Mesendoderm (in vitro differentiated cells): ENCODE results near the gene CFAP53.
"Not testable (repeated sequence)": the region's sequence is repeated elsewhere in the genome, so short reads cannot be mapped to it uniquely, and the experiment has no call there.

Experiments
- DNase-seq: peaks from one replicate; pipeline ENCODE4 v3.0.0; 2013
- H2AK5ac ChIP-seq: 2 replicates; pipeline ENCODE4 v1.6.1; 2013; ENCODE audit warnings: low read length, inconsistent platforms
- H2BK120ac ChIP-seq: 2 replicates; pipeline ENCODE4 v1.6.1; 2013; ENCODE audit warnings: low read depth, mild to moderate bottlenecking, low read length, moderate library complexity, mixed read lengths
- H2BK15ac ChIP-seq: replicated peaks from 2 replicates; pipeline ENCODE4 v1.6.1; 2013; ENCODE audit warnings: low read depth, mild to moderate bottlenecking, moderate library complexity
- H2BK5ac ChIP-seq: 2 replicates; pipeline ENCODE4 v1.6.1; 2013; ENCODE audit warnings: low read length, inconsistent platforms
- H3K18ac ChIP-seq: 2 replicates; pipeline ENCODE4 v1.6.1; 2013; ENCODE audit warnings: mild to moderate bottlenecking, low read length, mixed read lengths
- H3K23ac ChIP-seq: one replicate; pipeline ENCODE4 v1.6.1; 2013; ENCODE audit warnings: low read length
- H3K27ac ChIP-seq: 2 replicates; pipeline ENCODE4 v1.5.1; 2013; ENCODE audit warnings: low read depth, mild to moderate bottlenecking, inconsistent platforms, low read length, moderate library complexity
- H3K27me3 ChIP-seq: 2 replicates; pipeline ENCODE4 v1.6.1; 2013; ENCODE audit warnings: low read length, control low read depth, mild to moderate bottlenecking, inconsistent platforms; ENCODE audit not compliant: insufficient read depth, poor library complexity
- H3K36me3 ChIP-seq: 2 replicates; pipeline ENCODE4 v1.6.1; 2013; ENCODE audit warnings: low read length, inconsistent platforms; ENCODE audit not compliant: control insufficient read depth, insufficient read depth
- H3K4ac ChIP-seq: one replicate; pipeline ENCODE4 v1.6.1; 2013; ENCODE audit warnings: low read depth, mild to moderate bottlenecking, low read length, moderate library complexity
- H3K4me1 ChIP-seq: 2 replicates; pipeline ENCODE4 v1.6.1; 2013; ENCODE audit warnings: low read depth, low read length, inconsistent platforms; ENCODE audit not compliant: control insufficient read depth
- H3K4me2 ChIP-seq: 2 replicates; pipeline ENCODE4 v1.6.1; 2013; ENCODE audit warnings: low read length
- H3K4me3 ChIP-seq: 2 replicates; pipeline ENCODE4 v1.5.1; 2013; ENCODE audit warnings: mild to moderate bottlenecking, low read length
- H3K56ac ChIP-seq: one replicate; pipeline ENCODE4 v1.6.1; 2013; ENCODE audit warnings: low read length
- H3K79me1 ChIP-seq: 2 replicates; pipeline ENCODE4 v1.6.1; 2013; ENCODE audit warnings: low read length, inconsistent platforms
- H3K79me2 ChIP-seq: 2 replicates; pipeline ENCODE4 v1.6.1; 2013; ENCODE audit warnings: mild to moderate bottlenecking, low read length; ENCODE audit not compliant: control insufficient read depth, insufficient read depth
- H3K9ac ChIP-seq: 2 replicates; pipeline ENCODE4 v1.6.1; 2013; ENCODE audit warnings: low read length, inconsistent platforms
- H4K5ac ChIP-seq: one replicate; pipeline ENCODE4 v1.6.1; 2013; ENCODE audit warnings: low read length
- H4K8ac ChIP-seq: one replicate; pipeline ENCODE4 v1.6.1; 2013; ENCODE audit warnings: low read depth, mild to moderate bottlenecking, control low read depth, low read length, moderate library complexity
- whole genome bisulfite sequencing: extraction: QIAGEN DNeasy Blood & Tissue Kit; methylation state at CpG from one replicate; pipeline ENCODE4 v1.1.7; 2013; ENCODE audit warnings: low lambda C conversion rate, missing lambda C conversion rate; ENCODE audit not compliant: insufficient coverage; ENCODE audit errors: extremely low coverage; 5-methylcytosine and 5-hydroxymethylcytosine counted together

CFAP53 gene

DNA sequence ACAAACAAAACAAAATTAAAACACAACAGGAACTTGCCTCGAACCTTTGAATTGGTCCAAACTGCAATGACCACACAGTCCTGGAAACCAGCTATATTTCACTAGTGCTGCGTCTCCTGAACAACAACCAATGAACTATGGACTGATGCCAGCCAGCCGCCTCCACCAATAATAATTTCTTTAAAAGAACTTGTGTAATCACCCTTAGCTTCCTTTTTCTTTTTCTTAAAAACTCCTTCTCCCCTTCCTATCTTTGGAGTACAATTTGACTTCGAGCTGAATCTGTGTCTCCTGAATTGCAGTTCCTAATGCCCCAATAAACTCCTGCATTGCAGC, 22.8 kb upstream of the CFAP53 start:
- no peak overlapping the region for H3K18ac ChIP-seq
- no peak overlapping the region for H3K4me2 ChIP-seq
- no peaks in the 10 kb centered on the region for H3K36me3 ChIP-seq
- no peak overlapping the region for H2BK5ac ChIP-seq
- no CpG with 5 or more reads among the region's 4 CpGs for WGBS
- H3K56ac ChIP-seq: no peak overlapping the region
- H2AK5ac ChIP-seq: no peak overlapping the region
- no peak overlapping the region for H3K27ac ChIP-seq
- H3K27me3 ChIP-seq: no peaks in the 10 kb centered on the region
- H2BK15ac ChIP-seq: no peak overlapping the region
- no peak overlapping the region for H3K4ac ChIP-seq
- DNase-seq: no peak
- H3K9ac ChIP-seq: no peak overlapping the region
- no peaks in the 10 kb centered on the region for H3K4me1 ChIP-seq
- H3K4me3 ChIP-seq: no peak overlapping the region
- H2BK120ac ChIP-seq: no peak overlapping the region
- H4K5ac ChIP-seq: no peak overlapping the region
- peaks cover 4% of the 10 kb centered on the region for H3K79me1 ChIP-seq
- no peak overlapping the region for H4K8ac ChIP-seq
- no peak overlapping the region for H3K23ac ChIP-seq
- peaks cover 2% of the 10 kb centered on the region for H3K79me2 ChIP-seq

DNA sequence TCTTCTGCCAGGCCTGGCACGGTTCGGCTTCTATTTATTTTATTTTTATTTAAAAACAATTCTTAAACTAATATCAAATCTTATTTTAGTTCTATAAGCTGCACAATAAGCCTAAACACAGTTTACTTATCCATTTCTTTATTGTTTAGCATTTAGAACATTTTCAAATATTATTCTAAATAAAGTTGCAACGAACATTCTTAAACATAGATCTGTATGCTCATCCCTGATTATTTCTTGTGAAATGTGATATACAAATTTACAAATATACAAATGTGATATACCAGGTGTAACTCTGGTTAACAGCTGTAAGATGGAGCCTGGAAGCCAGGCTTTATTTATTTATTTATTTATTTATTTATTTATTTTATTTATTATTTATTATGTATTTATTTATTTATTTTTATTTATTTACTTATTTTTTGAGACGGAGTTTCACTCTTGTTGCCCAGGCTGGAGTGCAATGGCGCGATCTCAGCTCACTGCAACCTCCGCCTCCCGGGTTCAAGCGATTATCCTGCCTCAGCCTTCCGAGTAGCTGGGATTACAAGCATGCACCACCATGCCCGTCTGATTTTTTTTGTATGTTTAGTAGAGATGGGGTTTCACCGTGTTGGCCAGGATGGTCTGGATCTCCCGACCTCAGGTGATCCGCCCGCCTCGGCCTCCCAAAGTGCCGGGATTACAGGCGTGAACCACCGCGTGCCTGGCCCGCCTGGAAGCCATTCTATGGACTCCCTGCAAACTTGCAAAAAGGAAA, 22.2 kb upstream of the CFAP53 start:
- whole genome bisulfite sequencing: no CpG with 5 or more reads among the region's 21 CpGs
- H4K5ac ChIP-seq: not testable (repeated sequence)

DNA sequence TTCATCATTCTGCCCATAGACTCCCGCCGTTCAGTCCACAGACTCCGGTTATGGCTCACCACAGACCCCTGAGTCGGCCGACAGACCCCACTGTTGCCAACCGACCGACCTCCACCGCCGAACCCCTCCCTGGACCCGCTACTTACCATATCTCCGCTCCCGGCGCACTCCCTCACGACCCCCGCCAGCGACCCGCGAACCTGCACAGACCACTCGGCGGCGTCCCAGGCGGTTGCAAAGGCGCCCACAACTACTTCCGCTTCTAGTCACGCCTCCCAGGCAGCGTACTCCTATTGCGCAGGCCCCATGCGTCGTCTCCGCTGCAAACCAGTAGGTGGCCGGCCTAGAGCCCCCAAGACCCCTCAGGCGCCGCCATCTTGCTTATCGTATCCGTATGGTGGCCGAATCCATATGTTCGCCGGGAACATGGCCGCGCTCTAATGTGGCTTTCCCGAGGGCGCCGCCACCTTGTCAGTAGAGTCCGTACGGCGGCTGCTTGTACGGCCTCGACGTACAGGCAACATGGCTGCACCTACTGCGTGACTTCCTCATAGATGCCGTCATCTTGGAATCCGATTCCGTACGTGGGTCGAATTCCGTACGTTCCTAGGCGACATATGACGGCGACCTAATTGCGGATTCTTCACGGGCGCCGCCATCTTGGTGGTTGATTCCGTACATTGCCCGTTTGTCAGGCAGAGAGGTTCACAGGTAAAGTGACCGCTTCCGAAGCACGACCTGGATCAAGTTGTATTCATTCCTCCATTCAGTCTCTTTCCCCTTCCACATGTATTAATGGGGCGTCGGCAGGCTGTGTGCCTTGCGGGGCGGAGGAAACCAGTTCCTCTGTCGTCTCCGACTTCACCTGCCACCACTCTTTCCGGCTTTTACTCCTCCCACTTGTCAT, 21.4 kb upstream of the CFAP53 start, which contains the start of gene CXXC1:
Gene CXXC1 (minus strand): TSS at position 252 of the 907 bp plus-strand sequence. CDS start 103 bp downstream, at position 149.
- peak; percentile 100 for DNase-seq
- Histone ChIP-seq H3K4ac (no peak within 1 kb of the TSS), H3K79me1 (peaks cover 4% of the 10 kb centered on the region), H3K23ac (peak within 1 kb of the TSS; percentile 35), H3K4me1 (no peaks in the 10 kb centered on the region), H2BK120ac (no peak within 1 kb of the TSS), H2AK5ac (no peak within 1 kb of the TSS), H3K36me3 (peaks cover 4% of the 10 kb centered on the region), H3K4me3 (peak within 1 kb of the TSS; percentile 90), H4K5ac (no peak within 1 kb of the TSS), H3K9ac (peak within 1 kb of the TSS; percentile 80), H3K56ac (peak within 1 kb of the TSS; percentile 90), H3K79me2 (peaks cover 2% of the 10 kb centered on the region), H3K27ac (no peak within 1 kb of the TSS), H4K8ac (no peak within 1 kb of the TSS), H2BK15ac (no peak within 1 kb of the TSS), H2BK5ac (no peak within 1 kb of the TSS), H3K27me3 (no peaks in the 10 kb centered on the region), H3K4me2 (peak within 1 kb of the TSS; percentile 91), H3K18ac (peak within 1 kb of the TSS; percentile 2)
- no CpG with 5 or more reads among the region's 76 CpGs for WGBS

More for the DNA sequence above, 22.2 kb upstream of the CFAP53 start:
- not testable (repeated sequence) for H3K9ac ChIP-seq, H2BK5ac ChIP-seq, H3K27ac ChIP-seq, H3K79me2 ChIP-seq, H2BK120ac ChIP-seq, H2AK5ac ChIP-seq, H3K18ac ChIP-seq, H3K36me3 ChIP-seq, H3K4me1 ChIP-seq, H3K4ac ChIP-seq, H2BK15ac ChIP-seq, H4K8ac ChIP-seq, H3K27me3 ChIP-seq, H3K79me1 ChIP-seq, DNase-seq, H3K23ac ChIP-seq, H3K56ac ChIP-seq
- Histone ChIP-seq H3K4me2 (peak overlapping the region; percentile 91), H3K4me3 (peak overlapping the region; percentile 90)

DNA sequence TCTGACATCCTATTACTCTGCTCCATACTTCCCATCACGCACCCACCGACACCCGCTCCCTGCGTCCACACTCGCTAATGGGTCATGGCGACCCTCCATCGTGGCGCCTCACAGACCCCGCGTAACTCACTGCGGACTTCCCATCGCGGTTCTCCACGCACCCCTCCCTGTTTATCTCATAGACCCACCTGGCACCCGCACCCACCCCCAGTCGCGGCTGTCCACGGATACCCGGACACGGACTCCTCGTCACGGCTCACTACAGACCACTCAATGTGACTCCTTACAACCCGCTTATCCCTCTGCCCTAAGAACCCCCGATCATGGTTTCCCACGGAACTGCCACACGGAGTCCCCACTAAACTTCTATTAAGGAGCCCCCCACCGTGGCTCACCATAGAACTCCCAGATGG, 20.7 kb upstream of the CFAP53 start:
- no CpG with 5 or more reads among the region's 27 CpGs for WGBS
- Histone ChIP-seq H4K5ac (no peak overlapping the region), H3K27ac (no peak overlapping the region), H3K27me3 (no peaks in the 10 kb centered on the region), H2AK5ac (no peak overlapping the region), H2BK120ac (no peak overlapping the region), H3K56ac (peak overlapping the region; percentile 90), H3K79me2 (peaks cover 2% of the 10 kb centered on the region), H3K4me2 (peak overlapping the region; percentile 65), H3K4ac (no peak overlapping the region), H3K9ac (peak overlapping the region; percentile 80), H3K23ac (peak overlapping the region; percentile 35), H2BK15ac (no peak overlapping the region), H4K8ac (no peak overlapping the region), H3K36me3 (peaks cover 7% of the 10 kb centered on the region), H3K4me1 (no peaks in the 10 kb centered on the region), H3K79me1 (peaks cover 4% of the 10 kb centered on the region), H3K18ac (peak overlapping the region; percentile 2), H2BK5ac (no peak overlapping the region), H3K4me3 (peak overlapping the region; percentile 86)
- no peak for DNase-seq

DNA sequence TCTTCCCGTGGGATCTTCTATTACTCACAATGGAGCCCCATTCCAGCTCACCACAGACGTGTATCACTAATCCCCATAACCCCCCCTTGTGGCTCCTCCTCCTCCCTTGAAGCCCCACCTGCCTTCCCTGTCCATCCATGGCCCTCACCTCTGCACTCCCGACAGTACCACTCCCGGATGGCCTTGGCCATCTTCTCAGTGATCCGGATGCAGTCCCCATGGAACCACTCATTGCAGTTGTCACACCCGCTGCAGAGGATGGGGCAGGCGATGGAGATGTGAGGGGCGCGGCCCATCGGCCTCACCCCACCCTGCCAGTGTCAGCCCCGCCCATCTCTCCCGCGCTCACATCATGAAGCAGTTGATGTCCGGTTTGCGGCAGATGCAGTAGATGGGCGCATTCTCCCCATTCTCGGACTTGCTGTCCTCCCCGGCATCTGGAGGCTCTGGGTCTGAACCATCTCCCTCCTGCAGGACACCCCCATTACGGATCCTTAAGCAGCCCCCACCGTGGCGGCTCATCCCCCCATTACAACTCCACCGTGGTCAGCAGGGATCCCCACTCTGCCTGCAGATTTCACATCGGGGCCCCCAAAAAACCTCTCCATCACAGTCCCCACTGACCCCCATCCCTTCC, 20.2 kb upstream of the CFAP53 start:
- WGBS: no CpG with 5 or more reads among the region's 23 CpGs
- H3K56ac ChIP-seq: peak overlapping the region; percentile 90

More for the DNA sequence above, 20.2 kb upstream of the CFAP53 start:
- H4K5ac ChIP-seq: no peak overlapping the region
- peaks cover 4% of the 10 kb centered on the region for H3K79me1 ChIP-seq
- H2BK120ac ChIP-seq: no peak overlapping the region
- H3K4me1 ChIP-seq: no peaks in the 10 kb centered on the region
- H3K23ac ChIP-seq: peak overlapping the region; percentile 35
- H3K4me3 ChIP-seq: peak overlapping the region; percentile 86
- DNase-seq: peak; percentile 45
- no peaks in the 10 kb centered on the region for H3K27me3 ChIP-seq
- peaks cover 7% of the 10 kb centered on the region for H3K36me3 ChIP-seq
- H3K18ac ChIP-seq: no peak overlapping the region
- peaks cover 2% of the 10 kb centered on the region for H3K79me2 ChIP-seq
- H2BK15ac ChIP-seq: no peak overlapping the region
- no peak overlapping the region for H4K8ac ChIP-seq
- H2AK5ac ChIP-seq: no peak overlapping the region
- H3K4me2 ChIP-seq: peak overlapping the region; percentile 65
- no peak overlapping the region for H2BK5ac ChIP-seq
- H3K9ac ChIP-seq: peak overlapping the region; percentile 80
- H3K4ac ChIP-seq: no peak overlapping the region
- no peak overlapping the region for H3K27ac ChIP-seq
